ENCODE measurements around the gene CLNS1A.
"Not testable (repeated sequence)": the region's sequence is repeated elsewhere in the genome, so short reads cannot be mapped to it uniquely, and the experiment has no call there.

The CLNS1A gene

GRCh38 chr11:77580712-77581337, 56.8 kb downstream of the CLNS1A start:
- H3K79me2 ChIP-seq = no peaks in the 10 kb centered on the region
- H3K9me3 ChIP-seq (ENCODE audit: control insufficient read depth, low read length) = no peaks in the 10 kb centered on the region
- no peak overlapping the region for H3K4me2 ChIP-seq (ENCODE audit: low read length)
- no peaks in the 10 kb centered on the region for H3K27me3 ChIP-seq (ENCODE audit: control insufficient read depth, insufficient read depth, low read length)
- no peak overlapping the region for H3K9ac ChIP-seq
- H3K36me3 ChIP-seq (ENCODE audit: control insufficient read depth, insufficient read depth, low read length) = no peaks in the 10 kb centered on the region
- no peak overlapping the region for H3K27ac ChIP-seq
- H3K4me1 ChIP-seq = no peaks in the 10 kb centered on the region
- H3K4me3 ChIP-seq (ENCODE audit: low read depth, low read length) = no peak overlapping the region
- H2AFZ ChIP-seq = no peak overlapping the region
- TF ChIP-seq CTCF (IDR thresholded peaks at IDR 0.05) = no peak

GRCh38 chr11:77575428-77575827, 62.2 kb downstream of the CLNS1A start:
- H3K9me3 ChIP-seq (ENCODE audit: control insufficient read depth, low read length); H3K9ac ChIP-seq; H3K79me2 ChIP-seq; H3K27me3 ChIP-seq (ENCODE audit: control insufficient read depth, insufficient read depth, low read length); H2AFZ ChIP-seq; H3K4me1 ChIP-seq; H3K36me3 ChIP-seq (ENCODE audit: control insufficient read depth, insufficient read depth, low read length); H3K27ac ChIP-seq; H3K4me3 ChIP-seq (ENCODE audit: low read depth, low read length); H3K4me2 ChIP-seq (ENCODE audit: low read length): not testable (repeated sequence)

GRCh38 chr11:77570896-77571295, 66.7 kb downstream of the CLNS1A start:
- not testable (repeated sequence) for H3K9ac ChIP-seq; H3K27ac ChIP-seq; H3K4me3 ChIP-seq (ENCODE audit: low read depth, low read length); H3K27me3 ChIP-seq (ENCODE audit: control insufficient read depth, insufficient read depth, low read length); H3K4me2 ChIP-seq (ENCODE audit: low read length); H3K4me1 ChIP-seq; H3K79me2 ChIP-seq; H3K9me3 ChIP-seq (ENCODE audit: control insufficient read depth, low read length); H3K36me3 ChIP-seq (ENCODE audit: control insufficient read depth, insufficient read depth, low read length); H2AFZ ChIP-seq

GRCh38 chr11:77569676-77570070, 67.9 kb downstream of the CLNS1A start:
- TF ChIP-seq CTCF (IDR thresholded peaks at IDR 0.05) = no peak

GRCh38 chr11:77568916-77569675, 68.5 kb downstream of the CLNS1A start:
- Histone ChIP-seq H3K27ac (no peak overlapping the region), H3K4me3 (ENCODE audit: low read depth, low read length) (no peak overlapping the region), H3K27me3 (ENCODE audit: control insufficient read depth, insufficient read depth, low read length) (no peaks in the 10 kb centered on the region), H3K36me3 (ENCODE audit: control insufficient read depth, insufficient read depth, low read length) (no peaks in the 10 kb centered on the region), H3K79me2 (no peaks in the 10 kb centered on the region), H3K9me3 (ENCODE audit: control insufficient read depth, low read length) (no peaks in the 10 kb centered on the region), H3K4me2 (ENCODE audit: low read length) (no peak overlapping the region), H3K9ac (no peak overlapping the region), H3K4me1 (no peaks in the 10 kb centered on the region), H2AFZ (no peak overlapping the region)
- TF ChIP-seq CTCF (IDR thresholded peaks at IDR 0.05) = no peak

More at GRCh38 chr11:77569676-77570070, 67.9 kb downstream of the CLNS1A start:
- Histone ChIP-seq H3K36me3 (ENCODE audit: control insufficient read depth, insufficient read depth, low read length) (no peaks in the 10 kb centered on the region), H3K79me2 (no peaks in the 10 kb centered on the region), H3K27ac (no peak overlapping the region), H3K4me2 (ENCODE audit: low read length) (no peak overlapping the region), H2AFZ (no peak overlapping the region), H3K4me1 (no peaks in the 10 kb centered on the region), H3K9me3 (ENCODE audit: control insufficient read depth, low read length) (no peaks in the 10 kb centered on the region), H3K9ac (no peak overlapping the region), H3K4me3 (ENCODE audit: low read depth, low read length) (no peak overlapping the region), H3K27me3 (ENCODE audit: control insufficient read depth, insufficient read depth, low read length) (no peaks in the 10 kb centered on the region)
